NCI-H1930 (cell line): ENCODE results near the gene ZNF844.
"Not testable (repeated sequence)": the region's sequence is repeated elsewhere in the genome, so short reads cannot be mapped to it uniquely, and the experiment has no call there.

Experiments
- DNase-seq, 2 experiments: peaks; one replicate each; lab custom pipeline; 2025; lab: John Stamatoyannopoulos, UW

The ZNF844 gene

GRCh38 chr19:12092065-12092867, 27.7 kb downstream of the ZNF844 start:
- DNase-seq: no peak

GRCh38 chr19:12092956-12093355, 28.4 kb downstream of the ZNF844 start:
- DNase-seq: no peak

GRCh38 chr19:12093777-12094176, 29.2 kb downstream of the ZNF844 start:
- no peak for DNase-seq

- DNase-seq: no peak
These were observed 30.7 kb downstream of the ZNF844 start for GRCh38 chr19:12095111-12095790.

- no peak for DNase-seq
These were observed 33.5 kb downstream of the ZNF844 start for GRCh38 chr19:12098040-12098439.

GRCh38 chr19:12103909-12104308, 39.4 kb downstream of the ZNF844 start:
- DNase-seq: not testable (repeated sequence)

- DNase-seq: no peak
These were observed 46.6 kb downstream of the ZNF844 start for GRCh38 chr19:12111176-12111575.

GRCh38 chr19:12111943-12112637, 47.6 kb downstream of the ZNF844 start:
- DNase-seq: no peak

- DNase-seq: no peak
These were observed 48.2 kb downstream of the ZNF844 start for GRCh38 chr19:12112701-12113100.

- DNase-seq: no peak
These were observed 48.6 kb downstream of the ZNF844 start for GRCh38 chr19:12113121-12113520.

- no peak for DNase-seq
These were observed 52.9 kb downstream of the ZNF844 start for GRCh38 chr19:12117201-12117970.

GRCh38 chr19:12126707-12127106, 62.2 kb downstream of the ZNF844 start:
- DNase-seq: no peak
